Stimulated activated CD4-positive, alpha-beta T cell treated with anti-CD3 and anti-CD28 coated beads, TNF-alpha, amount 100 ng/mL, for 24 hours (primary cell): ENCODE results near the gene NFATC4.

Source experiments
- DNase-seq, 3 experiments: peaks; one replicate each; pipeline ENCODE4 v3.0.0-alpha.2; 2020; ENCODE audit warnings: low read depth in 3 of 3

NFATC4 gene

DNA sequence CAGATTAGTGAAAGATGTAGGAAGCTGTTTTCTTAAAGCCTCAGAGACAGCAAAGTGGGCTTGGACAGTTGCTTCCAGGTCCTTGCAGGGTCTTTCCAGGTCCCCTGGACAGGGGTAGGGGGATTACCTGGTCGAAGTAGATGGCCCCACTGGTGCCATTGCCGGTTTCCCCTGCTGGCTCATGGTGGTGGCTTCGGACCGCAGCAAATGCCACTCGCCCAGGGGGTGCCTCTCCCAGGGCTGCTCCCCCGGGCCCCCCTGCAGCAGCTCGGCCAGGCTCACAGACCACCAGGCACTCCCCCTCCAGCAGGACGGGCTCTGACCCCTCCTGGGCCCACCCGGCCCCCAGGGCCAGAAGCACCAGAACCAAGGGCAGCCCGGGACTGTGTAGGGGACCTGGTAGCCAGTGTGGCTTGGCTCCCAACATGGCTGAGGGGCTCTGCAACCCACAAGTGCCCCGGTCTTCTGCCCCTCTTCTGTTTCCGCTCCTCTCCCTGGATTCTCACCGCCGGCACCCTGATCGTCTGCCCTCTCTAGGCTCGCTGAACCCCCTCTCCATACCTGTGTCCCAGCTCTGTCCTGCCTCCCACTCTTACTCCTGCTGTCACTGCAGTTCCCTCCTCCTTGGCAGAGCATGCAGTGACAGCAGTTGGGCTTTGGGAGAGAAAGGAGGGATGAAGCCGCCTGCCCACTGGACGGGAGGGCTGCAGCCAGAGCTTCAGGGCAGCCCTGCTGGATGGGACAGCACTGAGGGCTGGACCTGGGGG, 60.8 kb downstream of the NFATC4 start:
- no peak for DNase-seq
